ENCODE data around the gene C4orf51.
"Not testable (repeated sequence)": the region's sequence is repeated elsewhere in the genome, so short reads cannot be mapped to it uniquely, and the experiment has no call there.

The C4orf51 gene

DNA sequence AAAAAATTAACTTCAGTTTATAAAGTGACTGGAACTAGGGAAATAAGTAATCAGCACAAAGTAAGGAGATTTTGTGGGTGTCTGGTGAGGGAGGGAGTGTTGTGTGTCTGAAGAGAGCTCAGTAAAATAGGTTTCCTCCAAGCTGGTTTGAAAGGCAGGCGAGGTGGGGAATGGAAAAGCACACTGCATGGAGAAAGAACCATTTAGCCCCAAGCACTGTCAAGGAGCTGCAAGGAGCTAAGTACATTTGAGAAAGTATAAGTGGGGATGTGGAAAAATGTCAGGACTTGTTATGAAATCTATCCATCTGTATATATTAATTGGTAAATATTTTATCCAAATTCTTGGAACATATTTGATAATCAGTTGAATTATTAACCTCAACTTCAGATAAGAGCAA, 956 bp downstream of the C4orf51 start:
- no peaks in the 10 kb centered on the region for H3K9me3 ChIP-seq (ENCODE audit: control insufficient read depth, low read length)
- H3K4me3 ChIP-seq (ENCODE audit: low read length) = no peak overlapping the region
- H3K36me3 ChIP-seq (ENCODE audit: control insufficient read depth, insufficient read depth, low read length) = no peaks in the 10 kb centered on the region
- H3K27me3 ChIP-seq (ENCODE audit: control insufficient read depth, insufficient read depth, low read length) = no peaks in the 10 kb centered on the region
- peaks cover 26% of the 10 kb centered on the region for H3K4me1 ChIP-seq (ENCODE audit: control insufficient read depth, insufficient read depth, low read length)
- peak overlapping the region; percentile 32 for H3K9ac ChIP-seq (ENCODE audit: low read length)

DNA sequence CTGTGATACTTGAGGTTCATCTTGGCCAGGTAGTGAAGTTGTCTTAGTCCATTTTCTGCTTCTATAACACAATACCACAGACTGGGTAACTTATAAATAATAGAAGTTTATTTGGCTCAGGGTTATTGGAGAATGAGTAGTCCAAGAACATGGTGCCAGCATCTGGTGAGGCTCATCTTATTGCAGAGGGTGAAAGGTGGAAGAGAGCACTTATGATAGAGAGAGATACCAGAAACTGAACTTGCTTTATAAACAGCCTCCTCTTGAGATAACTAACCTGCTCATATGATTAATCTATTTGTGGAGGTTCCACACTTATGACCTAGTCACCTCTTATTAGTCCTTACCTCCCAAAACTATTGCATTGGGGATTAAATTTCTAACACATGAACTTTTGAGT, 1.6 kb downstream of the C4orf51 start:
- H3K27me3 ChIP-seq (ENCODE audit: control insufficient read depth, insufficient read depth, low read length) = no peaks in the 10 kb centered on the region
- no peak overlapping the region for H3K9ac ChIP-seq (ENCODE audit: low read length)
- no peak overlapping the region for H3K4me3 ChIP-seq (ENCODE audit: low read length)
- no peaks in the 10 kb centered on the region for H3K36me3 ChIP-seq (ENCODE audit: control insufficient read depth, insufficient read depth, low read length)
- peaks cover 26% of the 10 kb centered on the region for H3K4me1 ChIP-seq (ENCODE audit: control insufficient read depth, insufficient read depth, low read length)
- no peaks in the 10 kb centered on the region for H3K9me3 ChIP-seq (ENCODE audit: control insufficient read depth, low read length)

DNA sequence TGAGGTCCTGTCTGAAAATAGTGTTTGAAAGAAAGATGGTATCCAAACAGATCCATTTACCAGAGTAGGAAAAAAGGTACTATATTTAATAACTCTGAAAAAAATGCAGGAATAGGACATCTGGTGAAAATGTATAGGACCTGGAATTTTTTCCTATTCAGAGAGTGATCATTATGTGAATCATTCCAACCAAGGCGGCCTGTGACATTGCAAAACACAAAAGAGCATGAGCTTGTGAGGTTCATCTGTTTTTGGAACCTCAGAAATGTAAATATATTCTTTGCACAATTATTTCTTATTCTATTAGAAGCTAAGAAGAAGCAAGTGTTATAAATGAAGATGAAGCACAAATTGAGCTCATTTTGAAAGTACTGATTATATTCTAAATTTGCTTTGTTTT, 2.0 kb downstream of the C4orf51 start:
- Histone ChIP-seq H3K9me3 (ENCODE audit: control insufficient read depth, low read length) (no peaks in the 10 kb centered on the region), H3K4me1 (ENCODE audit: control insufficient read depth, insufficient read depth, low read length) (peaks cover 26% of the 10 kb centered on the region)

DNA sequence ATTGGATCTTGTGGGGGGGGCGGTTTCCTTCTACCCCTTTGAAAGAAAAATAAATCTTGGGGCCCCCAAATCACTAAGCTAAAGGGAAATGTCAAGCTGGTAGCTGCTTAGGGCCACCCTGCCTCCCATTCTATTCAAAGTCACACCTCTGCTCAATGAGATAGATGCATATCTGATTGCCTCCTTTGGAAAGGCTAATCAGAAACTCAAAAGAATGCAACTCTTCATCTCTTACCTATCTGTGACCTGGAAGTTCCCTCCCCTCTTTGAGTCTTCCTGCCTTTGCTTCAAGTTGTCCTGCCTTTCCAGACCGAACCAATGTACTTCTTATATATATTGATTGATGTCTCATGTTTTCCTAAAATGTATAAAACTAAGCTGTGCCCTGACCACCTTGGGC, 7.0 kb downstream of the C4orf51 start:
- H3K9me3 ChIP-seq (ENCODE audit: control insufficient read depth, low read length) = no peaks in the 10 kb centered on the region
- no peak overlapping the region for H3K4me3 ChIP-seq (ENCODE audit: low read length)
- H3K36me3 ChIP-seq (ENCODE audit: control insufficient read depth, insufficient read depth, low read length) = no peaks in the 10 kb centered on the region
- no peaks in the 10 kb centered on the region for H3K27me3 ChIP-seq (ENCODE audit: control insufficient read depth, insufficient read depth, low read length)
- H3K9ac ChIP-seq (ENCODE audit: low read length) = no peak overlapping the region
- no peaks in the 10 kb centered on the region for H3K4me1 ChIP-seq (ENCODE audit: control insufficient read depth, insufficient read depth, low read length)

More for the DNA sequence above, 2.0 kb downstream of the C4orf51 start:
- no peak overlapping the region for H3K9ac ChIP-seq (ENCODE audit: low read length)
- no peaks in the 10 kb centered on the region for H3K27me3 ChIP-seq (ENCODE audit: control insufficient read depth, insufficient read depth, low read length)
- no peak overlapping the region for H3K4me3 ChIP-seq (ENCODE audit: low read length)
- H3K36me3 ChIP-seq (ENCODE audit: control insufficient read depth, insufficient read depth, low read length) = no peaks in the 10 kb centered on the region

DNA sequence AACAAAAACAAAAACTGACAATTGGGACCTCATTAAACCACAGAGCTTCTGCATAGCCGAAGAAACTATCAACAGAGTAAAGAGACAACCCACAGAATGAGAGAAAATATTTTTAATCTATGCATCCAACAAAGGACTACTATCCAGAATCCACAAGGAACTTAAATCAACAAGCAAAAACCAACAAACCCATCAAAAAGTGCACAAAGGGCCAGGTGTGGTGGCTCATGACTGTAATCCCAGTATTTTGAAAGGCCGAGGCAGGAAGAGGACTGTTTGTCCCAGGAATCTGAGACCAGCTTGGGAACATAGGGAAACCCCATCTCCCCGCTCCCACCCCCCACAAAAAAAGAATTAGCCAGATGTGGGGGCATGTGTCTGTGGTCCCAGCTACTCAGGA, 10.7 kb downstream of the C4orf51 start:
- no peaks in the 10 kb centered on the region for H3K36me3 ChIP-seq (ENCODE audit: control insufficient read depth, insufficient read depth, low read length)
- no peaks in the 10 kb centered on the region for H3K9me3 ChIP-seq (ENCODE audit: control insufficient read depth, low read length)
- H3K4me1 ChIP-seq (ENCODE audit: control insufficient read depth, insufficient read depth, low read length) = no peaks in the 10 kb centered on the region
- H3K9ac ChIP-seq (ENCODE audit: low read length) = no peak overlapping the region
- no peaks in the 10 kb centered on the region for H3K27me3 ChIP-seq (ENCODE audit: control insufficient read depth, insufficient read depth, low read length)
- no peak overlapping the region for H3K4me3 ChIP-seq (ENCODE audit: low read length)

DNA sequence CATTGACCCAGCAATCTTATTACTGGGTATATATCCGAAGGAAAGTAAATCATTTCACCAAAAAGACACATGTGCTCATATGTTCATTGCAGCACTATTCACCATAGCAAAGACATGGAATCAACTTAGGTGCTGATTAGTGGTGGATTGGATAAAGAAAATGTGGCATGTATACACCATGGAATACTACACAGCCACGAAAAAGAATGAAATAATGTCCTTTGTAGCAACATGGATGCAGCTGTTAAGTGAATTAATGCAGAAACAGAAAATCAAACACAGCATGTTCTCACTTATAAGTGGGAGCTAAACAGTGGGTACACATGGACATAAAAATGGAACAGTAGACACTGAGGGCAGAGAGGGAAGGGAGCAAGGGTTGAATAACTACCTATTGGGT, 11.5 kb downstream of the C4orf51 start:
- not testable (repeated sequence) for H3K4me3 ChIP-seq (ENCODE audit: low read length); H3K4me1 ChIP-seq (ENCODE audit: control insufficient read depth, insufficient read depth, low read length); H3K9me3 ChIP-seq (ENCODE audit: control insufficient read depth, low read length); H3K36me3 ChIP-seq (ENCODE audit: control insufficient read depth, insufficient read depth, low read length); H3K27me3 ChIP-seq (ENCODE audit: control insufficient read depth, insufficient read depth, low read length); H3K9ac ChIP-seq (ENCODE audit: low read length)

DNA sequence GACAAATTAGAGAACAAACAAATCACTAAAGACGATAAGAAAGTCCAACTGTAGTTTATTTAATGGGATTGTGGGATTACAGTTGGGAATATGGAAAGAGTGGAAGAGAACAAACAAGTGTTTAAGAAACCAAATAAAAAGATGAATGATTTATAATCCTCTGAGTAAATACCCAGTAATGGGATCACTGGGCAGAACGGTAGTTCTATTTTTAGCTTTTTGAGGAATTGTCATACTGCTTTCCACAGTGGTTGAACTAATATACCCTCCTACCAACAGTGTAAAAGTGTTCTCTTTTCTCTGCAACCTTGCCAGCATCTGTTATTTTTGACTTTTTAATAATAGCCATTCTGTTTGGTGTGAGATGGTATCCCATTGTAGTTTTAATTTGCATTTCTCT, 15.0 kb downstream of the C4orf51 start:
- Histone ChIP-seq H3K4me1 (ENCODE audit: control insufficient read depth, insufficient read depth, low read length) (no peaks in the 10 kb centered on the region), H3K4me3 (ENCODE audit: low read length) (no peak overlapping the region), H3K36me3 (ENCODE audit: control insufficient read depth, insufficient read depth, low read length) (no peaks in the 10 kb centered on the region), H3K9ac (ENCODE audit: low read length) (no peak overlapping the region), H3K27me3 (ENCODE audit: control insufficient read depth, insufficient read depth, low read length) (no peaks in the 10 kb centered on the region), H3K9me3 (ENCODE audit: control insufficient read depth, low read length) (no peaks in the 10 kb centered on the region)

DNA sequence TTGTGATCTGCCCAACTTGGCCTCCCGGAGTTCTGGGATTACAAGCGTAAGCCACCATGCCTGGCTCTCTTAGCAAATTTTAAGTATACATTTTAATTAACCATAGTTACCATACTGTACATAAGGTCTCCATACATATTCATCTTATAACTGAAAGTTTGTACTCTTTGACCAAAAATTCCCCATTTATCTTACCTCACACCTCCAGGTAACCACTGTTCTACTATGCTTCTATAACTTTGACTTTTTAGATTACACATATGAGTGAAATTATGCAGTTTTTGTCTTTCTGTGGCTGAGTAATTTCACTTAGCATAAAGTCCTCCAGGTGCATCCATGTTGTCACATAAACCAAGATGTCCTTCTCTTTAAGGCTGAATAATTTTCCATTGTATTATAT, 17.4 kb downstream of the C4orf51 start:
- Histone ChIP-seq H3K27me3 (ENCODE audit: control insufficient read depth, insufficient read depth, low read length) (no peaks in the 10 kb centered on the region), H3K9me3 (ENCODE audit: control insufficient read depth, low read length) (no peaks in the 10 kb centered on the region), H3K4me1 (ENCODE audit: control insufficient read depth, insufficient read depth, low read length) (no peaks in the 10 kb centered on the region), H3K9ac (ENCODE audit: low read length) (no peak overlapping the region), H3K36me3 (ENCODE audit: control insufficient read depth, insufficient read depth, low read length) (no peaks in the 10 kb centered on the region), H3K4me3 (ENCODE audit: low read length) (no peak overlapping the region)

DNA sequence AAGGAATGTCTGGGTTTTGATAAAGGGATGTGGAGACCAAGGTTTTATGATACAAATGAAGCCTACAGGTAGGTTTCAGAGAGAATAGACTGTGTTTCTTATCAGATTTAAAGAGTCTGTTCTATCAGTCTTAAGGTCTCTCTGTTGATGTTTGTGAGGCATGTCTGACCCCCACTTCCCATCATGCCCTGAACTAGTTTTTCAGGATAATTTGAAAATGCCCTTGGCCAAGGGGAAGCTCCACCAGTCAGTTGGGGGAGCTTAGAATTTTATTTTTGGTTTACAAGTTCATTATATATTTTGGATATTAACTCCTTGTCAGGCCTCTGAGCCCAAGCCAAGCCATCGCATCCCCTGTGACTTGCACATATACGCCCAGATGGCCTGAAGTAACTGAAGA, 18.6 kb downstream of the C4orf51 start:
- Histone ChIP-seq H3K9ac (ENCODE audit: low read length) (no peak overlapping the region), H3K9me3 (ENCODE audit: control insufficient read depth, low read length) (no peaks in the 10 kb centered on the region), H3K27me3 (ENCODE audit: control insufficient read depth, insufficient read depth, low read length) (no peaks in the 10 kb centered on the region), H3K4me3 (ENCODE audit: low read length) (no peak overlapping the region), H3K4me1 (ENCODE audit: control insufficient read depth, insufficient read depth, low read length) (no peaks in the 10 kb centered on the region), H3K36me3 (ENCODE audit: control insufficient read depth, insufficient read depth, low read length) (no peaks in the 10 kb centered on the region)

DNA sequence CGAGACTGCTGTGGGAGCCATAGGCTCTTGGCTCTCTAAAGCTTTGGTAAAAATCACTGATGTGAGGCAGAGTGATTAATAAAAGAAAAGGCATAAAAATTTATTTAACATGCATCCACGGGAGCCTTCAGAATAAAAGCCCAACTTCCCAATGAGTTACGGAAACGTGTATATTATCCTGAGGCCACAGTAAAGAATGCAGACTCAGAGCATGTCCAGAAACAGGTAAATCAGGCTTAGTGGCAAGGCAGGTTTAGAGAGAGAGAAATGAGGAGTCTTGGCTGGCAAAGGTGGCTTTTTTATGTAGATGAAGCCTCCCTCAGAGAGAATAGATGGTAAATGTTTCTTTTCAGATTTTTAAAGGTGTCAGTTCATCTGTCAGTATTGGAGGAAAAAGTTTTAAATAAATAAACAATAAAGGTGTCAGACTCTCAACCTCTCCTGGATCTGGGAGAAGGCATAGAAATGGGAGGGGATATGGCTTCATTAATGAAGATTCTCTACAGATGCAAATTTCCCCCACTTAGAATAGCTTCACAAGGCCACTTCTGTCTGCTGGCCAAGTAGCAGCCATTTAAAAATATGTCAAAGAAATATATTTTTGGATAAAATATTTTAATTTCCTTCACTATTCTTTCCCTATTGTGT, 24.0 kb downstream of the C4orf51 start:
- H3K9me3 ChIP-seq (ENCODE audit: control insufficient read depth, low read length) = no peaks in the 10 kb centered on the region

DNA sequence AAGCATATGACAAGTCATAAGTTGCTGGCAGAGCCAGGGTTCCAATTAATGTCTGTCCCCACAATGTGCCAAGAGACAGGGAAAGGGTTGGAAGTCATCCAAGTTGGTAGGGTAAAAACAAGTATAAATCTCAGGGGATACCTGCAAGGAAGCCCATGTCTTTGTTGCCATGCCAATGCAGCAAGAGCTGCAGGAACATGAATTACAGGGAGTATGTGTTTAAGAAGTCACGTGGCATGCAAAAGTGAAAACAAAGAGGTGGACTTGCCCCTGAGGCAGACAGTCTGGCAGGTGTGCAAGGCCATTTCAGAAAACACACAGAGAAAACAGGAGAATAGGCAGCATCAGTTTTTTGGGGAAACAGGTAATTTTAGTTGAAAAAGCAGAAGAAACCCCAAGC, 29.4 kb downstream of the C4orf51 start:
- no peak overlapping the region for H3K4me3 ChIP-seq (ENCODE audit: low read length)
- H3K4me1 ChIP-seq (ENCODE audit: control insufficient read depth, insufficient read depth, low read length) = peaks cover 3% of the 10 kb centered on the region

More for the DNA sequence above, 24.0 kb downstream of the C4orf51 start:
- Histone ChIP-seq H3K36me3 (ENCODE audit: control insufficient read depth, insufficient read depth, low read length) (no peaks in the 10 kb centered on the region), H3K4me3 (ENCODE audit: low read length) (no peak overlapping the region), H3K9ac (ENCODE audit: low read length) (no peak overlapping the region), H3K4me1 (ENCODE audit: control insufficient read depth, insufficient read depth, low read length) (peaks cover 3% of the 10 kb centered on the region), H3K27me3 (ENCODE audit: control insufficient read depth, insufficient read depth, low read length) (no peaks in the 10 kb centered on the region)

DNA sequence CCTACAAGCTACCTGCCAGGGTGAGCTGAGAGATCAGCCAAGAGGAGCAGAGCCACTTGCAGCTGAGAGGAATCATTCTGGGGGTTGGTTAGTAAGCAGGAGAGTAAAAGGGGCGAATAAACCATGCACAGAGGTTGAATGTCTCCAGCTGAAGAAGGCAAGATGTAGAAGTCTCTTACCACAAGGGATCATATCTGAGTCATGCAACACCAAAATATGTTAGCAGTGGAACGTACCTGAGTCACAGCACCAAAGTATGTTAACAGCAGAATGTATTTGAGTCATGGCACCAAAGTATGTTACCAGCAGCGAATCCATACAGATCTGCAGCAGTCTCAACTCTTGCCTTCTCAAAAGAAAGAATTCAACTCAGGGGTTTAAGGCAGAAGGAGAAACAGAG, 29.9 kb downstream of the C4orf51 start:
- H3K4me1 ChIP-seq (ENCODE audit: control insufficient read depth, insufficient read depth, low read length) = no peaks in the 10 kb centered on the region
- no peaks in the 10 kb centered on the region for H3K36me3 ChIP-seq (ENCODE audit: control insufficient read depth, insufficient read depth, low read length)
- H3K9me3 ChIP-seq (ENCODE audit: control insufficient read depth, low read length) = no peaks in the 10 kb centered on the region
- H3K4me3 ChIP-seq (ENCODE audit: low read length) = no peak overlapping the region
- H3K9ac ChIP-seq (ENCODE audit: low read length) = no peak overlapping the region
- H3K27me3 ChIP-seq (ENCODE audit: control insufficient read depth, insufficient read depth, low read length) = no peaks in the 10 kb centered on the region

More for the DNA sequence above, 29.4 kb downstream of the C4orf51 start:
- no peaks in the 10 kb centered on the region for H3K9me3 ChIP-seq (ENCODE audit: control insufficient read depth, low read length)
- H3K36me3 ChIP-seq (ENCODE audit: control insufficient read depth, insufficient read depth, low read length) = no peaks in the 10 kb centered on the region
- H3K9ac ChIP-seq (ENCODE audit: low read length) = no peak overlapping the region
- H3K27me3 ChIP-seq (ENCODE audit: control insufficient read depth, insufficient read depth, low read length) = no peaks in the 10 kb centered on the region

DNA sequence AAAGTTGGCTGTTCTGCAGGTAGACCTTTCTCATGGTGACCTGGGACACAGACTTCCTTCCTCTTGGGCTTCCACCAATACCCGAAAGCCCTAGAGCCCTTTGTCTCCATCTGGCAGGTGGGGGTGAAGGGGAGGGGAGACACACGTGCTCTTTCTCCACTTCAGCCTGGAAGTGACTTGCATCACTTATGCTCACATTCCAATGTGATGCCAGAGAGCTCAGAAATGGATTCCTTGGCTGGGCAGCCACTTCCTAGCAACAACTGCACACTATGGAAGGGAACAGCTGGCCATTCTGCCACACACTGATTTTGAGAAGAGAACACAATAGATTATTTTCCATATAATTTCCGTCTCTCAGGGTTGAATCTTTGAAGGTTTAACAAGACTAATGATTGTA, 36.3 kb downstream of the C4orf51 start:
- peaks cover 10% of the 10 kb centered on the region for H3K4me1 ChIP-seq (ENCODE audit: control insufficient read depth, insufficient read depth, low read length)
- no peaks in the 10 kb centered on the region for H3K9me3 ChIP-seq (ENCODE audit: control insufficient read depth, low read length)
- H3K4me3 ChIP-seq (ENCODE audit: low read length) = no peak overlapping the region
- H3K9ac ChIP-seq (ENCODE audit: low read length) = no peak overlapping the region
- H3K27me3 ChIP-seq (ENCODE audit: control insufficient read depth, insufficient read depth, low read length) = no peaks in the 10 kb centered on the region
- H3K36me3 ChIP-seq (ENCODE audit: control insufficient read depth, insufficient read depth, low read length) = no peaks in the 10 kb centered on the region

Measured in mucosa of stomach (tissue), 1 donor.